ENCODE measurements around the gene FYCO1.

The FYCO1 gene

GRCh38 chr3:45964139-45964538, 31.5 kb downstream of the FYCO1 start:
- DNase-seq (ENCODE audit: low spot score) = no peak

DNA sequence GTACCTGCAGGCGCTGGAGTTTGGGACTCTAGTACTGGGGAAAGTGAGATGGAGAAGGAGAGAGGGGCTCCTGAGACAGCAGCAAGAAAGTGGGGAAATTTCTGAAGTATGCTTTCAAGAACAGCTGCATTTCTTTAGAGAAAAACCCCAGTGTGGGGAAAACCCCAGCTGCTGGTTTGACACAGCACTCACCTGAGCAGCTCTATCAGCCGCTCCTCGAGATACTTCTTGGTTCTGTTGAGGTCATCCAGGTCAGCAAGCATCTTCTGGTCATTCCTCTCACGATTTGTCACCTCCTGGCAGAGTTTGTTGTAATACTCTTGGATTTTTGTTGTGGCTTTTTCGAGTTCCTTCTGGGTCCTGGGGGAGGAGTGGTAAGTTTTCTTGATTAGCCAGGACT, 33.6 kb downstream of the FYCO1 start:
- no peak for DNase-seq (ENCODE audit: low spot score)

- no peak for DNase-seq (ENCODE audit: low spot score)
Measured at GRCh38 chr3:45960289-45960688, 35.3 kb downstream of the FYCO1 start.

DNA sequence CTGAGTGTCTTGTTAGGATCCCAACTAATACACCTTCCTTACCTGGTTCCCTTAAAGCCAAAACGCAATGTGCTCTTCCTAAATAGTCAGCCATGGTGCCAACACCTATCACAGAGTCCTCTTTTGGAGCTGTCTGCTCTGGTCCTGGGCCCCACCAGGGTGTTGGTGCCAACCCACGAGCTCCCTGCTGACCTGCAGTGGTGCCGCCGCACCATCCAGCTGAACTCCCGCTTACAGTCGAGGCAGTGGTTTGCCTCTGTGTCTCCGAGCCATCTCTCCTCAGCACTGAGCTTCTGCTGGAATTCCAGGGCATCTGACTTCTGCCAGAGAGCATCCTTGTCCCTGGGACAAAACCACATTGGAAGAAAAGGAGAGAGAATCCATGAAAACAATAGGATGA, 36.4 kb downstream of the FYCO1 start:
- no peak for DNase-seq (ENCODE audit: low spot score)

GRCh38 chr3:45958321-45958791, 37.3 kb downstream of the FYCO1 start:
- peak; percentile 81 for DNase-seq (ENCODE audit: low spot score)

- DNase-seq (ENCODE audit: low spot score) = no peak
Measured at GRCh38 chr3:45957586-45957985, 38.0 kb downstream of the FYCO1 start.

DNA sequence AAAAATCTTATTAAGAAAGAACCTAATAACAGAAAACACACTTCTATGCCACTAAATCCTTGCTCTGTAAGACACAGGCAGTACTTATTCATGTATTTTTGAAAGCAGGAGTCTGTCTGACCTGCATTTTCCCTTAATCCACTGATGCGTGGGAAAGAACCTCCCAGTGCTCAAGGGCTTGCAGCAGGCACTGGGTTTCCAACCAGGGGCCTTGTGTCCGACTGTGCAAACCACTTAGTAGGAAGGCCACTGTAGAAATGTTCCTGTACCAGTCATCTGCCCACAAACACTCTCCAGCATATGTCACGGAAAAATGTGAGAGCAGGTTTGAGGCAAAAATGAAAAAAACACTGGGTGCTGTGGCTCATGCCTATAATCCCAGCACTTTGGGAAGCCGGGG, 39.9 kb downstream of the FYCO1 start:
- no peak for DNase-seq (ENCODE audit: low spot score)

- no peak for DNase-seq (ENCODE audit: low spot score)
Measured at GRCh38 chr3:45955017-45955647, 40.5 kb downstream of the FYCO1 start.

- no peak for DNase-seq (ENCODE audit: low spot score)
Measured at GRCh38 chr3:45954306-45954705, 41.3 kb downstream of the FYCO1 start.

- DNase-seq (ENCODE audit: low spot score) = no peak
Measured at GRCh38 chr3:45953536-45953935, 42.1 kb downstream of the FYCO1 start.

GRCh38 chr3:45952456-45952855, 43.2 kb downstream of the FYCO1 start:
- DNase-seq (ENCODE audit: low spot score) = no peak

DNA sequence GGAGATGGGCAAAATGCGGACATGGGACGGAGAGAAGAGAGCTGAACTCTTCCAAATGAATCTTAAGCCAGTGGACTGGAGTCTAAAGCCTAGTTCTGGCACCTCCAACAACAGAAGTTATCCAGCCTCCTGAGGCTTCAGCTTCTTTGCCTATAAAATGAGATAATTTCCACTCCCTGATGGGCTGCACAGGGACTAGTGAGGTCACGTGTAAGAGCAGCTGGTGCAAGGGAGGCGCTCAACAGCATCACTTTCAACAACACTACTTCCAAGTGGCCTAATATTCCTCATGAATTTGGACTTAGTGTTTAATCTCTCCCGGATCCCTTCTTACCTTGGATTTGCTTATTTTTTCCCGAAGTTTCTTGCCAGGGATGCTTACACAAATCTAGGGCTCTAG, 43.7 kb downstream of the FYCO1 start:
- DNase-seq (ENCODE audit: low spot score) = no peak

- no peak for DNase-seq (ENCODE audit: low spot score)
Measured at GRCh38 chr3:45950686-45951600, 44.7 kb downstream of the FYCO1 start.

DNA sequence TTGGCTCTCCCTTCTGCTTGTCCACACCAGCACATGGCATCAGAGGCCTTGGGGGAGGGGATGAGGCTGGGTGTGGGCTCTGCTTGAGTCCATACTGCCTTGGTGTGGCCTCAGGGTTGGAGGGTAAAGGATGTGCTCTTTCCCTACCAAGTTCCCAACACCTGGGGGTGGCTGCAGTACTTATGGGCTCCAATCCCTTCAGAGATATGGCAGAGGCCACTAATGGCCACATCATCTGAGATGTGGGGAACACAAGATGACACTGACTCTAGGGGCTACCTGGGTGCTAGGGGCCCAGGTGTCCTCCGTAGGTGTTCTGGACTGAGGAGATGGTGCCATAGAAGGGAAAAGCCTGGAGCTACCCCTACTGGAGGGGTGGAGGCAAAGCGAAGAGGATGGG, 45.5 kb downstream of the FYCO1 start:
- DNase-seq (ENCODE audit: low spot score) = no peak

DNA sequence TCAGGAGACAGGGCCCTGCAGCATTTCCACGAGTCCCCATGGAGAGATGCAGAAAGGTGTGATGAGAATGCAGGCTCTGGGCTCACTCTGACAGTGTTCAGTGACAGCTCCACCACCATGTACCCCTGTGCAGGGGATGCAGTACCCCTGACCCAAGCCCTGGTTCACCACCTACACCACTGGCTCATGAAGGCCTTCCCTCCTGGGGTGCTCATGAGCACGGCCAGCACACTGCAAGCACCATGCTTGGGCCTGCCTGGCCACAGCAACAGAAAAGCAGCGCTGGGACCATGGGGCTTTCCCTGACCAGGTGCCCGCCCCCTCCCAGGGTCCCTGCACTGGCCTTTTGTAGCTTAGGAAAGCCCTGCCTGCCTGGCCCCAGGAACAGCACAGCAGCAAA, 46.2 kb downstream of the FYCO1 start:
- DNase-seq (ENCODE audit: low spot score) = no peak

GRCh38 chr3:45948881-45949280, 46.7 kb downstream of the FYCO1 start:
- no peak for DNase-seq (ENCODE audit: low spot score)

DNA sequence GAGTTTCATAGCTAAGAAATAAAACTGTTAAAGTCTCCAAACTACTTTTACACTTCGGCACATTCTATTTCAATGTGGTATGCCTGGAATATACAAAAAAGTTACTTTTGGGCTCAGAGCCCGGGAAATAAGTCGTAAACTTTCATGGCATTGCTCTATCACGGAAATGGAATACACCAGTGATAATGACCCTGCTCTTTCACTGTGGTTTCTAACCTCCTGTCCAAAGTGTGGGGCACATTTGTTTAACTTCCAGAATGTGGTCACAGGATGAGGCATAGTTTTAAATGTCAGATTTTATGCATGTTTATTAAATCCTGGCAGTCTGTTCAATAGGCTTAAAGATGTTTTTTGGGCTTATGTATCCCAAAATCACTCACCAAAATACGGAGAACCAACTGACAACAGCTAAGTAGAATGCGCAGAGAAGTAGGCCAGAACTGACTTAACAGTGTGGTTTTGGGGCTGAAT, 47.3 kb downstream of the FYCO1 start:
- DNase-seq (ENCODE audit: low spot score) = peak; percentile 89

DNA sequence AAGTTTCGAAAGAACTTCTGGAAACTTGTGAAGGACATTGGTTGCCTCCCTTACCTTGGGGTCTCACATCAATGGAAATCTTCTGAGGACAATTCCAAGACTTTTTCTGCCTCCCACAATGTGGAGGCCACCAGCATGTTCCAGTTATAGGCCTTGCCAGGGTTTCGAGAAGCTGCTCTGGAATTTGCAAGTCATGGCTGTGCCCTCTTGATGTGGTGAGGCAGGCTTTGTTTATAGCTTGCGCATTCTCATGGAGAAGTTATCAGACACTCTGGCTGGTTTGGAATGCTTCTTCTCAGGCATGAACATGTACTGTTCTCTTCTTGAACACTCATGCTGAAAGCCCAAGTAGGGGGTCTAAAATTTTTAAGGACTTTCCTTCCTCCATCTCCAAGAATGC, 48.3 kb downstream of the FYCO1 start:
- DNase-seq (ENCODE audit: low spot score) = no peak

DNA sequence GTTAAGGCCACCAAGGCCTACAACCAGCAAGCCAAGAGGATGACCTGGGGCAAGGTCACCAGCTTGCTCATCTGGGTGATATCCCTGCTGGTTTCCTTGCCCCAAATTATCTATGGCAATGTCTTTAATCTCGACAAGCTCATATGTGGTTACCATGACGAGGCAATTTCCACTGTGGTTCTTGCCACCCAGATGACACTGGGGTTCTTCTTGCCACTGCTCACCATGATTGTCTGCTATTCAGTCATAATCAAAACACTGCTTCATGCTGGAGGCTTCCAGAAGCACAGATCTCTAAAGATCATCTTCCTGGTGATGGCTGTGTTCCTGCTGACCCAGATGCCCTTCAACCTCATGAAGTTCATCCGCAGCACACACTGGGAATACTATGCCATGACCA, 48.7 kb downstream of the FYCO1 start:
- no peak for DNase-seq (ENCODE audit: low spot score)

- no peak for DNase-seq (ENCODE audit: low spot score)
Measured at GRCh38 chr3:45946307-45946706, 49.3 kb downstream of the FYCO1 start.

DNA sequence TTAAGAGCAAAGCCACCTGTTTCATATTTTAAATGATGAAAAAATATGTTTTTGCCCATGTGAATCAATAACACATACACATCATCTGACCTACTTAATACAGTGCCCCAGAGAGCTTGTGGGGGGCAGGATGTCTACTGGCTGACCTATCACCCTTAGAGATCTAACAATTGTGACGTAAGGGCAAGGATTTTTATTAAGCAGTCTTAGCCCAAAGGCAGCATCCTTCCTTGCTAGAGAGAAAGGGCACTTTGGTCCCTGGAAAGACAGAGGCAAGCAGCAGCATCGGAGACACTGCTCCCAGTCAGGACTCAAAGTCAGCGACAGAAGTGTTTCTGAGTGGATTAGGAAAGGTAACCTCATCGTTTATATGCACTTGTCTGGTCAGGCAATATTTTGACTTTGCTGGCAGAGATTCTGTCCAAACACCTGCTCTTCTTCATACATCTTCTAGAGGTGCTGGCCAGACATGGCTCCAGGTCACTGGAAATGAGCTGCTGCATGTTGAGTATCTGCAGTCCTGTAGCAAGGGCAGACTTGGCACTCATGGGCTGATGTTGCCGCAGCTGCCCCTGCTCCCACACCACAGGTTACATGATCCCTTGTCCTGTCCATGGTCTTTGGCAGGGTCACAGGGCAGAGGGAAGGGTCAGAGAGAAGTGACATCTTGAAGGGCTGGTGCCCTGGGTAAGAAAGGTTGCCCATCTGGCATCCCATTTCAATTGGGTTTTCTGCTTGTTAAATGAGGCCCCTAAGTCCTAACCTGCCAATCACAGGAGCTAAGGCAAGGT, 50.6 kb downstream of the FYCO1 start:
- no peak for DNase-seq (ENCODE audit: low spot score)

GRCh38 chr3:45943207-45943846, 52.3 kb downstream of the FYCO1 start, which contains the start of gene CXCR6:
CXCR6 (plus strand) TSS chr3:45943464; CDS start chr3:45946482, 3,018 bp downstream.
- DNase-seq (ENCODE audit: low spot score) = no peak
